Measurements from ENCODE around the gene LYZL1. TPM values are rescaled to one million over a fixed set of nuclear protein-coding genes. Genes with fewer than 3 reads are reported as not detected.

LYZL1 gene
- total RNA-seq, 2 donors from 2014 or later = not detected

DNA sequence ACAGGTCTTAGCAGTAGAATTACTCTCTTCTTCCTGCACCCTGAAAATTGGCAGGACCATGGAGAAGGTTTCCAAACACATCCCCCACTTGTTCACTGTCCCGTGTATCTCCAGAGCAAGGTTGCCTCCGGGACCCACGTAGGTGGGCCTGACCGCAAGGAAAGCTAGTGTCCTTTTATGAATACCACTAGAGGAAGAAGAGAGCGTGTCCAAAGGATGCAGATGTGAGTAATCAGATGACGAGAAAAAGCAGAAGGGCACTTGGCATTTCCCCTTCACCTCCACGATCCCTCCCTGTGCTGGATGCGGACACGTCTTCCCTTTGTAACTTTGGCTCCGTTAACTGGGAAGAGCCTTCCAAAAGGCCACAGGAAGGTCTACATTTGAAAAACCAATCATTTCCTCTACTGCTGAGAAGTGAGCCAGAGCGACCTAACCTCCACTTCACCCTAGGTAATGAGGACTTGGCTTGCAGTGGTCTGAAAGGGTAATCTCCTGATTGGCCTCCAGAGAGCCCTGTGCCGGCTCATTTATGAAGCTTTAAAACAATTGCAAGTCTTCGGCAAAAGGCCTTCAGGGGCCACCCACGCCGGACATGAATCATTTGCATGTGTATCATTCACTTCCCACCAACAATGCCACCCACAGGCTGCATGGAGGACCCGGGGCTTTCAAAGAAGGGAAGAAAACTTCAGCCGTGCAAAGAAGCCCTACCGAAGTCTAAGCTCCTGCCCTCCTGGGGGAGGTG is 55.4 kb downstream of the LYZL1 start:
- no peaks in the 10 kb centered on the region for H3K9me3 ChIP-seq
- TF ChIP-seq, protein P1, sequence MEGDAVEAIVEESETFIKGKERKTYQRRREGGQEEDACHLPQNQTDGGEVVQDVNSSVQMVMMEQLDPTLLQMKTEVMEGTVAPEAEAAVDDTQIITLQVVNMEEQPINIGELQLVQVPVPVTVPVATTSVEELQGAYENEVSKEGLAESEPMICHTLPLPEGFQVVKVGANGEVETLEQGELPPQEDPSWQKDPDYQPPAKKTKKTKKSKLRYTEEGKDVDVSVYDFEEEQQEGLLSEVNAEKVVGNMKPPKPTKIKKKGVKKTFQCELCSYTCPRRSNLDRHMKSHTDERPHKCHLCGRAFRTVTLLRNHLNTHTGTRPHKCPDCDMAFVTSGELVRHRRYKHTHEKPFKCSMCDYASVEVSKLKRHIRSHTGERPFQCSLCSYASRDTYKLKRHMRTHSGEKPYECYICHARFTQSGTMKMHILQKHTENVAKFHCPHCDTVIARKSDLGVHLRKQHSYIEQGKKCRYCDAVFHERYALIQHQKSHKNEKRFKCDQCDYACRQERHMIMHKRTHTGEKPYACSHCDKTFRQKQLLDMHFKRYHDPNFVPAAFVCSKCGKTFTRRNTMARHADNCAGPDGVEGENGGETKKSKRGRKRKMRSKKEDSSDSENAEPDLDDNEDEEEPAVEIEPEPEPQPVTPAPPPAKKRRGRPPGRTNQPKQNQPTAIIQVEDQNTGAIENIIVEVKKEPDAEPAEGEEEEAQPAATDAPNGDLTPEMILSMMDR (IDR thresholded peaks at IDR 0.05) = no peak
- H3K27ac ChIP-seq = no peak overlapping the region
- ATAC-seq (ENCODE audit: insufficient number of reproducible peaks, low FRiP score, low read depth) = no peak
- no peak overlapping the region for H3K4me3 ChIP-seq
- no peaks in the 10 kb centered on the region for H3K27me3 ChIP-seq (replicated peaks; ENCODE audit: insufficient read depth)
- DNase-seq (ENCODE audit: low spot score) = no peak
- no peaks in the 10 kb centered on the region for H3K4me1 ChIP-seq (ENCODE audit: control insufficient read depth in 1 of 2, low read depth in 2 of 2)
- no peaks in the 10 kb centered on the region for H3K36me3 ChIP-seq

- Histone ChIP-seq H3K9me3 (no peaks in the 10 kb centered on the region), H3K27ac (no peak overlapping the region), H3K27me3 (replicated peaks; ENCODE audit: insufficient read depth) (no peaks in the 10 kb centered on the region), H3K36me3 (no peaks in the 10 kb centered on the region), H3K4me3 (no peak overlapping the region), H3K4me1 (ENCODE audit: control insufficient read depth in 1 of 2, low read depth in 2 of 2) (no peaks in the 10 kb centered on the region)
- DNase-seq (ENCODE audit: low spot score) (no peak), ATAC-seq (ENCODE audit: insufficient number of reproducible peaks, low FRiP score, low read depth) (no peak)
- TF ChIP-seq, protein P1 (IDR thresholded peaks at IDR 0.05) = no peak
Measured at GRCh38 chr10:29345144-29345909, 56.5 kb downstream of the LYZL1 start.

GRCh38 chr10:29345910-29346209 is 57.0 kb downstream of the LYZL1 start:
- H3K4me3 ChIP-seq = no peak overlapping the region
- ATAC-seq (ENCODE audit: insufficient number of reproducible peaks, low FRiP score, low read depth) (no peak), DNase-seq (ENCODE audit: low spot score) (no peak)
- H3K36me3 ChIP-seq = no peaks in the 10 kb centered on the region
- TF ChIP-seq, protein P1 (IDR thresholded peaks at IDR 0.05) = no peak
- H3K4me1 ChIP-seq (ENCODE audit: control insufficient read depth in 1 of 2, low read depth in 2 of 2) = no peaks in the 10 kb centered on the region
- no peaks in the 10 kb centered on the region for H3K9me3 ChIP-seq
- H3K27me3 ChIP-seq (replicated peaks; ENCODE audit: insufficient read depth) = no peaks in the 10 kb centered on the region
- no peak overlapping the region for H3K27ac ChIP-seq

DNA sequence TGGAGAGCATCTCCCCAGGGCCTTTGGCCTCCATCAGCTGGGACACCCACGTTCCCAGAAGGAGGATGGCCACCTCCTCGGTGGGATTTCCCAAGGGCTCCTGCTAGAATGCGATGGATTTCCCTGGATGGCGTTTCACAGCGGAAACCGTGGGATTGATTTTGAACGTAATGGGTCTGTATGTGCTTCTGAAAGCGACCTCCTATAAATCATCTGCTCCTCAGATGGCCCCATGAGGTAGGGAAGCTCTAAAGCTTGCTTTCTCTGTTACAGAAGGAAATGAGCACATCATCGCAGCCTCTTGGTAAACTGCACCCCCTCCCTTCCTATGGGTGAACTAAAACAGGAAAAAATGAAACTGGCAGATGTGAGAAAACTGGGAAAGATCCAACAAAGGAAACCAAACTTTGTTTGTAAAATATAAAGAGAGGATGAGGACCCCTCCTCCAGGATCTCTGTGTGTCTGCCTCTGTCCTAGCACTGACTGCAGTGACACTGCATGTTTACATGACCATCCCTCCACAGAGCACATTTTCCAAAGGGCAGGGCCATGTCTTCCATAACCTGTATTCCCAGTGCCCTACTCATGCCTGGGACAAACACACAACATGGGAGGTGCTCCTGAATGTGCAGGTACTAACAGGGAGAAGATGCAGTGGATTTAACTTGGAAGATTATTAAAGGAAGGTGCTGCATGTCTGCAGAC is 57.6 kb downstream of the LYZL1 start:
- H3K27ac ChIP-seq = no peak overlapping the region
- DNase-seq (ENCODE audit: low spot score) (no peak), ATAC-seq (ENCODE audit: insufficient number of reproducible peaks, low FRiP score, low read depth) (no peak)
- H3K27me3 ChIP-seq (replicated peaks; ENCODE audit: insufficient read depth) = no peaks in the 10 kb centered on the region
- H3K4me1 ChIP-seq (ENCODE audit: control insufficient read depth in 1 of 2, low read depth in 2 of 2) = no peaks in the 10 kb centered on the region
- H3K4me3 ChIP-seq = no peak overlapping the region
- TF ChIP-seq, protein P1 (IDR thresholded peaks at IDR 0.05) = no peak
- no peaks in the 10 kb centered on the region for H3K9me3 ChIP-seq
- H3K36me3 ChIP-seq = no peaks in the 10 kb centered on the region

DNA sequence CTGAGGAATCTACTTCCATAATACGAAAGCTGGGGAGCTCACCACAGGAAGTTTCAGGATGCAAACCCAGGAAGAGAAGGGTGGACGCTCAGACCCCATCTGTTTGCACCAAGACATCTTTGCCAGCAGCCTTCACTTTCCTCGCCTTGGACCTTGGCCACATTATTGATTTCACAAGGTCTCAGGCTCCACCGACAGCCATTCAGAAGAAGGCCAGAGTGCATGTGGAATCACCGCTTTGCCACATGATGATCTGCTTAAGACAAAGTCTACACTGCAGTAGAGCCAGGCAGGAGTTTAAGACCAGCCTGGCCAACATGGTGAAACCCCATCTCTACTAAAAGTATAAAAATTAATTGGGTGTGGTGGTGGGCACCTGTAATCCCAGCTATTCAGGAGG is 60.0 kb downstream of the LYZL1 start:
- DNase-seq (ENCODE audit: low spot score) = no peak
- no peaks in the 10 kb centered on the region for H3K36me3 ChIP-seq
- H3K4me3 ChIP-seq = no peak overlapping the region
- peaks cover 0 to 10% of the 10 kb centered on the region in 2 donors for H3K4me1 ChIP-seq (ENCODE audit: control insufficient read depth in 1 of 2, low read depth in 2 of 2)
- H3K27me3 ChIP-seq (replicated peaks; ENCODE audit: insufficient read depth) = no peaks in the 10 kb centered on the region
- no peak overlapping the region for H3K27ac ChIP-seq
- ATAC-seq (ENCODE audit: insufficient number of reproducible peaks, low FRiP score, low read depth) = no peak
- no peaks in the 10 kb centered on the region for H3K9me3 ChIP-seq
- TF ChIP-seq, protein P1 (IDR thresholded peaks at IDR 0.05) = no peak

Data from thoracic aorta (tissue), 2 donors.